ENCODE data around the gene EGFR.

Gene EGFR

GRCh38 chr7:55122263-55122662 is 103.4 kb downstream of the EGFR start:
- TF ChIP-seq CTCF (IDR thresholded peaks at IDR 0.05; ENCODE audit: insufficient read depth, low read length, missing control alignments): no peak
- H3K4me3 ChIP-seq (ENCODE audit: low read depth, low read length): no peak overlapping the region
- no peak for DNase-seq (ENCODE audit: low read depth, low spot score)
- ChIA-PET CTCF (no interaction called here), POLR2A (no interaction called here)

- TF ChIP-seq CTCF (IDR thresholded peaks at IDR 0.05; ENCODE audit: insufficient read depth, low read length, missing control alignments): no peak
Measured at GRCh38 chr7:55124989-55125875, 106.4 kb downstream of the EGFR start.

GRCh38 chr7:55127135-55127551 is 108.3 kb downstream of the EGFR start:
- ChIA-PET POLR2A (no interaction called here), CTCF (interaction anchor here (1.1 to 4.4 kb wide), 4 partner anchors 22 to 353 kb away, joined by 3 to 21 read pairs (median 4); no protein-coding TSS in a partner anchor)
- no peak for DNase-seq (ENCODE audit: low read depth, low spot score)
- no peak overlapping the region for H3K4me3 ChIP-seq (ENCODE audit: low read depth, low read length)
- TF ChIP-seq CTCF (IDR thresholded peaks at IDR 0.05; ENCODE audit: insufficient read depth, low read length, missing control alignments): no peak

More at GRCh38 chr7:55124989-55125875, 106.4 kb downstream of the EGFR start:
- no peak for DNase-seq (ENCODE audit: low read depth, low spot score)
- no peak overlapping the region for H3K4me3 ChIP-seq (ENCODE audit: low read depth, low read length)
- ChIA-PET POLR2A (interaction anchor here (1.1 kb wide), 1 partner anchor 60 kb away, joined by 5 read pairs; no protein-coding TSS in a partner anchor), CTCF (interaction anchor here (1.0 to 3.1 kb wide), 3 partner anchors 12 to 130 kb away, joined by 3 to 16 read pairs (median 3); no protein-coding TSS in a partner anchor)

GRCh38 chr7:55127622-55128081 is 108.8 kb downstream of the EGFR start:
- DNase-seq (ENCODE audit: low read depth, low spot score): no peak
- CTCF ChIA-PET: interaction anchor here (1.0 to 4.4 kb wide), 4 partner anchors 24 to 353 kb away, joined by 3 to 21 read pairs (median 4); no protein-coding TSS in a partner anchor
- TF ChIP-seq CTCF (IDR thresholded peaks at IDR 0.05; ENCODE audit: insufficient read depth, low read length, missing control alignments): no peak
- POLR2A ChIA-PET: no interaction called here
- H3K4me3 ChIP-seq (ENCODE audit: low read depth, low read length): no peak overlapping the region

- no peak for TF ChIP-seq CTCF (IDR thresholded peaks at IDR 0.05; ENCODE audit: insufficient read depth, low read length, missing control alignments)
- ChIA-PET CTCF (interaction anchor here (0.8 to 4.4 kb wide), 6 partner anchors 57 to 355 kb away, joined by 3 to 23 read pairs (median 6); no protein-coding TSS in a partner anchor), POLR2A (interaction anchor here (0.8 to 1.0 kb wide), 2 partner anchors 43 to 63 kb away, joined by 3 to 5 read pairs; no protein-coding TSS in a partner anchor)
- no peak overlapping the region for H3K4me3 ChIP-seq (ENCODE audit: low read depth, low read length)
- no peak for DNase-seq (ENCODE audit: low read depth, low spot score)
Measured at GRCh38 chr7:55128693-55129394, 110.0 kb downstream of the EGFR start.
